HL-60/S4 (cell line): ENCODE results near the gene MS4A14.
"Not testable (repeated sequence)": the region's sequence is repeated elsewhere in the genome, so short reads cannot be mapped to it uniquely, and the experiment has no call there.

Experiments used
- in situ Hi-C: fragments of 300-500 bp; cut with MboI; formaldehyde crosslinking; loops from 2 replicates; pipeline ENCODE4 v1.14.3; 2022; ENCODE audit warnings: low sequenced_read_pairs

Gene MS4A14, protein sequence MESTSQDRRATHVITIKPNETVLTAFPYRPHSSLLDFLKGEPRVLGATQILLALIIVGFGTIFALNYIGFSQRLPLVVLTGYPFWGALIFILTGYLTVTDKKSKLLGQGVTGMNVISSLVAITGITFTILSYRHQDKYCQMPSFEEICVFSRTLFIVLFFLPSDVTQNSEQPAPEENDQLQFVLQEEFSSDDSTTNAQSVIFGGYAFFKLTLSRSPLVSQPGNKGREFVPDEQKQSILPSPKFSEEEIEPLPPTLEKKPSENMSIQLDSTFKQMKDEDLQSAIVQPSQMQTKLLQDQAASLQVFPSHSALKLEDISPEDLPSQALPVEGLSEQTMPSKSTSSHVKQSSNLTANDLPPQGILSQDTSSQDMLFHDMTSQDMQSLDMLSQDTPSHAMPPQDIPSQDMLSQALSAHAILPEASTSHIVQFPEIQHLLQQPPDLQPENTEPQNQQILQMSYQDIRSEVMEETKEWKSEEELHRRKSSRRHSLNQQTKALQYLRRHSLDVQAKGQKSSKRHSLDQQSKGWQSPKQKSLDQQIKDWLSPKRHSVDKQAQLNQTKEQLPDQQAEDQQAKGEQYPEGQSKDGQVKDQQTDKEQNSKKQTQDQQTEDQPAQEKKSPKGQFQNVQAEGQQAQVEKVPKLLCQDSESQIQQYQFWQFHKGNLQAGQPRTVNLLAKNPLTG

DNA sequence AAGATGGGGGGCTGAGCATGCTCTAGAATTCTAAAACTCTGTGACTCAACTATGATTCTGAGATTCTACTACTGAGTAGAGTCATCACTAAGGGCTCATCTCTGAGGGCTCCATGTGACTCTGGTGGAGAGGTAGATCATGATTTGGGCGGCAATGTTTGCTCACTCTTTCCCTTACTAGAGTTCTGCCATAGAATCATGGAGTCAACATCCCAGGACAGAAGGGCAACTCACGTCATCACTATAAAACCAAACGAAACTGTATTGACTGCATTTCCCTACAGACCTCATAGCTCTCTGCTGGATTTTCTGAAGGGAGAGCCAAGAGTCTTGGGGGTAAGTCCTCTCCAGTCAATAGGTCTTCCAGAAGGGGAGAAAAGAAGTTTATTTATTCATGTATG is at the start of gene MS4A14:
Gene MS4A14, plus strand, starts transcription at position 78 of the 400 bp plus-strand sequence. Its CDS starts 120 bp downstream, at position 198.
- in situ Hi-C loops = no loop called here

DNA sequence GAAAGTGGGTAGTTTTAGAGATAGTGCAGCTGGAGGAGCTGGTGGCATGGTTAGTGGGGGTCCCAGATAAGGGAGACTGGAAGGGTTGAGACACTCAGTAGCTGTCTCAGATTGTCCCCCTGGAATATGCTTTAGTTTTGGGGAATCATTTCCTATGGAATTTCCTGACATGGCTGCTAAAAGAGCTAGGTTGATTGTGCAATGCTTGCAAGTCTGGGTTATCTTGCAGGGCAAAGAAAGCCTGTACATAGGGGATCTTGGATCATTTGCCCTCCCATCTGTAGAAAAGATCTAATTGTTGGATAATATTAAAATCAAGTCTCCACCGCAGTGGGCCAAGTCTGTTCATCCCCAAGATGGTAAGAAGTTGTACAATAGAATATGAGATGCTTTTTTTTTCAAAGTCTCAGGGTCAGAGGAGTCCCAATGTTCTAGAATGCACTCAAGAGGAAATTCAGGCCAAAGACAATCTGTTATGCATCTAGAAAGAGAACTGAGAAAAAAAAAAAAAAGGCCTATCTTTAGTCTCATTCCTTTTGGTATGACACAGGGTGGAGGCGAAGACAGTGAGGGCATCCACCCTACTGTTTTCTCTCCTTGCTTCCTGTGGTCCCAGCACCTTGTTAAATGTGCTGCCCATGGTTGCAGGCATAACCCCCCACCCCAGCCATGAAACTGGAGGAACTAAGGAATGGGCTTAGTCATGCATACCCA is 49.0 kb upstream of the MS4A14 start:
- in situ Hi-C loops = loop anchor here (10.0 kb wide), 1 partner anchor 268 kb away; no protein-coding TSS in a partner anchor

DNA sequence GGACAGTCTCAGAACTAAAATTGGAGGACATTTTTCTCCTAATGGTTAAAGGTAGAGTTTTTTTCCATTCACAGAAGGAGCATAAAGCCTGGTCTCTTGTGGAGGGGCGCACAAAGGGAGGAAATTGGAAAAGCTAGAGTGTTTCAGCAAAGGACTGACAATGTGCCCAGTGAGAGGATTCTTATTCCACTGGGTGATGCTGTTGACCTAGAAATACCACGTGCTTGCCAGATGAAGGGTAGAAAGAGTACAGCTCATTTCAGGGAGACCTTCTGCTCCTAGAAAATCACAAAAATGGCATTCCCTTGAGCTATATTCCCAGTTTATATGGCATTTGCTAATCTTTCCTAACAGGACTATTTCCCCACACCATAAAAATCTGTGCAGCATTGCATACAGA is 48.1 kb upstream of the MS4A14 start:
- in situ Hi-C loops = loop anchor here (10.0 kb wide), 1 partner anchor 267 kb away; no protein-coding TSS in a partner anchor

DNA sequence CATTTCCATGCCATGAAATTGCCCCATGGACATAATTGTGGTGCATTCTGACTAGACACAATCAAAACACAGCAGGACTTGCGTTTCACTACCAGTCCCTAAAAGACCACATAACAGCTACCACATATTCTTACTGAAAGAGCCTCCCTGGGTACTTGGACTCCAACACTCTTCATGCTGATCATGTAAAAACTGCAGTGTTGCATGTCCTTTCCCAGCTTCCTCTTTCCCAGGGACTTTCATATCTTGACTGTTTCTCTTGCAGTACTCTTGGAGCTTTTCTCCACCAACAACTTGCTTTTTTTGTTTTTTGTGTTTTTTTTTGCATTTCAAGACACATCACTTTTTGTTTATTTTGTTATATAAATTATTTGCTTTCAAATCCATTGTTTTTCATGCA is 46.3 kb upstream of the MS4A14 start:
- in situ Hi-C loops = loop anchor here (10.0 kb wide), 1 partner anchor 265 kb away; no protein-coding TSS in a partner anchor

DNA sequence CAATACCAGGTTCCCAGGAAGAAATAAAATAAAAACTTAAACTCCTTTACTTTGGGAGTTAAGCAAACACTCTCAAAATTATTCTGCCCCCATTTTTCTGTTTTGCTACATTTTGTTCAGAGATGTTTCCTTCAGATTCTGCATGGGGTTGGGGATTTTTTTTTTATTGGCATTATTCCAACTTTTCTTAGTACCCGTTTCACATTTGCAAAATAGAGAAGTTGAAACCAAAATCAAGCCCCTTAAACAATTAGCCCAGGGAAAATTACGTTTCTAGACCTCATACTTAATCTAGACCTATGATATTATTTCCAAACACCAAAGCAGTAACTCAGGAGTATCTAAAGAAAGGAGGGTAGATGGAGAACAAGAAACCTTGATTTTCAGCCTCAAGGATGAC is 38.5 kb upstream of the MS4A14 start:
- in situ Hi-C loops = no loop called here

DNA sequence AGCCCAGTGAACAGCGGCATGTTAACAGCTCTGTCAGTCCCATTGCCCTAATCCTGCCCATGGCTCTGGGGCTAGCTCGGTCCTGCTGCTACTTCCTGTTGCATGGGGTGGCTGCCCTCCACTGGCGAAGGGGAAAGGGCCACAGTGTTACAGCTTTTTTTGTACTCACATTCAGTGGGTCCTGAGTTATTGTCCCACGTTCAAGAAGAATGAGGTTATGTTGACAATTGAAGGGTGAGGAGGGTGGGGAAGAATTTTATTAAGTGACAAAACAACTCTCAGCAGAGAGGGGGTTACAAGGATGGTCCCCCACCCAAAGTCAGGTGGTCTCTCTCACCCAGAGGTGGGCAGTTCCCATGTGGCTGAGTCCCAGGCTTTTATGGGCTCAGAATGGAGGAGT is 35.6 kb upstream of the MS4A14 start:
- in situ Hi-C loops = no loop called here

DNA sequence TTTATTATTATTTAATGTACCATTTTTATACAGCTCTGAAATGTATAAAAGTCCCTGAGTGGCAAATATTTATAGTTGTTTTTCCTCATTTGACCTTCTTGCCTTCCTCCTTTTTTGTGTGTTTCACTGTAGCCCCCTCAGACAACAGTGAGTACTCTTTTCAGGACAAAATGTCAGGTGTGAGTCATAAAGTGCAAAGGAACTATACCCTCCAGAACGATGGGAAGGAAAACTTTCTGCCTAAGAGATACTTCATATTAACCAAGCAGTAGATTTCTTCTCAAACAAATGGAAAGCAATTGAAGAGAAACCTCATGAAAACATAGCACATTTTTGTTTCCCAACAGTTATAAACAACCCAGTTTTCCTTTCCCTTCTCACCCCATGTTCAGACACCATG is 34.0 kb upstream of the MS4A14 start:
- in situ Hi-C loops = no loop called here

DNA sequence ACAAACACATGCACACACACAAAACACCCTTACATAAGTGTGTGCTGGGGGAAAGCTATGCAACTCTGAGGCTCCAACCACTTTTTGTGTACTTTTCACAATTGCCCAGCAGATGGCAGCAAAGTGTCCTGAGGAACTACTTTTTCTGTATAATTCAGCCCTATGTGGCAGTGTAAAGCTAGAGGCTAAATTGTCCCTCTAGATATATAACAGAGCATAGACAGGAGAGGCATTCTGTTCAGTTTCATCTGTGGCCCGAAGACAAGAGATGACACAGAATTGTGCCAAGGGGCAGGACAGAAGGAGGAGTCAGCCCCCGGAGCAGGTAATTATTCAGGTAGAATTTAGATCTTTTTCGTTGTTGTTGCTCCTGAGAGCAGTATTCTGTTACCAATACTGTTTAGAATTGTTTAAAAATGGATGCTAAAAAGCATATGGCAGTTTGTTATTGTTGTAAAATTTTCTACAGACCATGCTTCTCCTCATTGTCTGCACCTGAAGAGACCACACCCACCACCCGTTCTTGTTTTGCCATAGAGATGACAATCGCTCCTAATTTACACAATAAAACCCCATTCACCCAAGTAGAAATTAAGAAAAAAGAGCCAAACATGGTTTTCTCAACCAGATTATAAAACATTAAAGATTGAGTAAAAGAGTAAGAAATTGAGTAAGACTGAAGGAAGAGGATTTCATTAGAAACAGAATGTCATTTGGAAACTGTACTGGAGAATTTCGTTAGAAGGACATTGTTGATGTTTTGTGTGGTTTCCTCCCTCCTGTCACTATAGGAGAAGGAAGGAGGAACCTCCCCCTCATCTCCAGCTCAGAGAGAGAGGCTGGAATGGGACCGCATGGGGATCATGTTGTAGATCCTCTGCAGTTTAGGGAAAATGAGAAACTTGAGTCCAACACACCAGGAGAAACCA is 32.5 kb upstream of the MS4A14 start:
- in situ Hi-C loops = no loop called here

DNA sequence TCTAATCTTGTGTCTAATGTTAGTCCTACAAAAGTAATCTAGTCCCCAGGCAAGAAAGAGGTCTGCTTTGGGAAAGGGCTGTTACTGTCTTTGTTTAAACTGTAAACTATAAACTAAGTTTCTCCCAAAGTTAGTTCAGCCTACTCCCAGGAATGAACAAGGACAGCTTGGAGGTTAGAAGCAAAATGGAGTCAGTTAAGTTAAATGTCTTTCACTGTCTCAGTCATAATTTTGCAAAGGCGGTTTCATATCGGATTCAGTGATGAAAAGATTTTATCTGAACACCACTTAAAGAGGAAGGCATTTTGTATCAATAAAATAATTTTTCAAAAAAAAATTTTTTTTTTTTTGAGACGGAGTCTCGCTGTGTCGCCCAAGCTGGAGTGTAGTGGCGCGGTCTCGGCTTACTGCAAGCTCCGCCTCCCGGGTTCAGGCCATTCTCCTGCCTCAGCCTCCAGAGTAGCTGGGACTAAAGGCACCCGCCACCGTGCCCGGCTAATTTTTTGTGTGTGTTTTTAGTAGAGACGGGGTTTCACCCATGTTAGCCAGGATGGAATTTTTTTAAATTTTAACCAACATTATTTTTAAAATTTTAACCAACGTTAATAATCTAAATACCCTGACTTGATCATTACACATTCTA is 29.9 kb upstream of the MS4A14 start:
- in situ Hi-C loops = not testable (repeated sequence)

DNA sequence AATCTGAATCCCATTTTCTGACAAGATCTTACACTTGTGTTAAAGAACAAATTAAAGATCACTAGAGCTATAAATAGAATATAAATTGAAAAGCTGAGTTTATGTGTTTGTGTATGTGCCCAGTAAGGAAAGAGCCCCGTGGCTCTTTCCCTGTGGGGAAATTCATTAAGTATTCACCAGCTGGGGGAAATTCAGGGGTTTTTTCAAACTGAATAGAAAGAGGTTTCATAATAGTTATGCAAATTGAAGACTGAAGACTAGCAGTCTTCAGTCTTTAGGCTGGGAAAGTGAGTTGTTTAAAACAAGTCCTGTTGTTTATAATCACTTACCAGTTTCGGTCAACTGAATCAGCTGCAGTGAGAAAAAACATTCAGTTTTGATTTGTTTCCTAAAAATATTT is 29.2 kb upstream of the MS4A14 start:
- in situ Hi-C loops = no loop called here

DNA sequence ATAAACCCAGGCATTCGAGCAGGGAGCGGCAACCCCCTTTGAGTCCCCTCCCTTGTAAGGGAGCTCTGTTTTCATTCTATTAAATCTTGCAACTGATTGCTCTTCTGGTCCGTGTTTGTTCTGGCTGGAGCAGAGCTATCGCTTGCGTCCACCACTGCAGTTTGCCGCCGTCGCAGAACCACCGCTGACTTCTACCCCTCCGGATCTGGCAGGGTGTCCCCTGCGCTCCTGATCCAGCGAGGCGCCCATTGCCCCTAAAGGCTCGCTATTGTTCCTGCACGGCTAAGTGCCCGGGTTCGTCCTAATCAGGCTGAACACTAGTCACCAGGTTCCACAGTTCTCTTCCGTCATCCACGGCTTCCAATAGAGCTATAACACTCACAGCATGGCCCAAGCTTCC is 28.4 kb upstream of the MS4A14 start:
- in situ Hi-C loops = no loop called here

DNA sequence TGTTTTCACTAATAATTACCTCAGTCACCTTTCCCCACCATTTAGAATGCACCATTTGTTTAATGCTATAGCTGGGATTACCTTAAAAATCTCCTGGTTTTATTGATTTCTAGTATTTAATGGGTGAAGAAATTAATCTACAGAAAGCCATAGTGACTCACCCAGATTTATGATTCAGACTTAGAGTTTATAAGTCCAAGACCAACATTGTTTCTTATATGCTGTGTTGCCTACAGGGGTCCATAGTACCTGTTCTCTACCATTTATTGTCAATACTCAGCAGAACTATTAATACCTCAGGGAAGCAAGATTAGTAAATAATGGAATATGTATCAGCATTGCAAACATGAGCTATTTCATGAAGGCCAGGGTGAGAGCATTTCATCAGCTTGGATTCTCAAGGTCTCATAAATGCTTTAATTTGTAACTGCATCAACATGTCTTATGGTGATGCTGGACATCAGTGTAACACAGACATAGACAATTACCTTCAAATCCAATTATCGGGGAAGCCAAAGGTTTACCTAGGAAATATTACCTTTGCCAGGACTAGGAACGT is 25.9 kb upstream of the MS4A14 start:
- in situ Hi-C loops = no loop called here

DNA sequence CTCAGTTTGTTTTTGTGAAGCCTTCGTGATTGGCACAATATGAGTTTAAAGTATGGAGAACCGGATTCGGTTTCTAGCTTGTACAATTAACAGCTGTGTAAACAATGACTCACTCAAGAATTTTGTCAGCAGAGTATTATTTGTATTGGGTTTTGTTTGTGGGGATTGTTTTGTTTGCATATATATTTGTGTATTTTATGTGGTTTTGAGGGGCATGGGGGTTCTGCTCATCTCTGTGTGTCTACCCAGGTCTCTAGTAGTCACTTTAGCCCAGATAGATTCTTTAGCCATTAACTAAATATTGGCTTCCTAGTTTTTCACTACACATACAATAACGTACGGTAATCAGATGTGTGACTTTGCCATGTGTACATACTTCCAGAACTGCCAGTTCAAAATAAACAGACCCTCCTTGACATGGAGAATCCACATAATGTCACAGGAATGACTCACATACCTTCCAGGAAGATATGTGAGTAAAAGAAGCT is 25.4 kb upstream of the MS4A14 start:
- in situ Hi-C loops = no loop called here

DNA sequence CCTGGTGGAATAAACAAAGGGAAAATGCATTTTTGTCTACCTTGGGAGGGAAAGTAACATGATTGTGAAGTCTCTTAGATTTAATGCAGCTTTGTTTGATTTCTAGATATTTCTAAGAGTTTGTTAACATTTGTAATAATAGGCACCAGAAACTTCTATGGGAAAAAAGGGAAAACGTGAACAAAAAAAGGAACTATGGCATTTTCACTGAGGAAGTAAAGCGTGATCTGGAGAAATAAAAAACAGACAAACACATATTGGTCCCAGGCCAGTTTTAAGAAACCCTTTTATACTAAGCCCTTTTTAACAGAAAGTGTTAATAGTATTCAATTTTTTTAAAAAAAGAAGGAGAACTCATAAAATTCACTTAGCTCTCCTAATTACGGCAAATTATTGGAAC is 24.9 kb upstream of the MS4A14 start:
- in situ Hi-C loops = no loop called here

DNA sequence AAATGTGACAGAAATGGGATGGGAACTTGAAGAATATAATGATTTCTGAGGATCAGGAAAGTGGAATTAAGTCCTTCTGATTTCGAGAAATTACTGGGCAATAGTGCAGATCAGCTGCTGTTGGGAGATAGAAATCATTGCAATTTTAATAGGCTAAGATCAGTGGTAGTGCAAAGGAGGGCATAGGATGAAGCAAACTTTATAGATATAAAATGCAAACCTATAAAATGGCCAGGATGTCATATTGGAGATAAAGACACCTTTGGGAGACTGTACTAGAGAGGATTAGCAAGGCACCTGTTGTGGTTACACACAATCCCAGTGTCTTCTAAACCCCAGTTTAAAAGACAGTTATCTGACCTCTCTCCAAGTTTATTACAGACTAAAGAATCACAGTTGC is 24.4 kb upstream of the MS4A14 start:
- in situ Hi-C loops = no loop called here

DNA sequence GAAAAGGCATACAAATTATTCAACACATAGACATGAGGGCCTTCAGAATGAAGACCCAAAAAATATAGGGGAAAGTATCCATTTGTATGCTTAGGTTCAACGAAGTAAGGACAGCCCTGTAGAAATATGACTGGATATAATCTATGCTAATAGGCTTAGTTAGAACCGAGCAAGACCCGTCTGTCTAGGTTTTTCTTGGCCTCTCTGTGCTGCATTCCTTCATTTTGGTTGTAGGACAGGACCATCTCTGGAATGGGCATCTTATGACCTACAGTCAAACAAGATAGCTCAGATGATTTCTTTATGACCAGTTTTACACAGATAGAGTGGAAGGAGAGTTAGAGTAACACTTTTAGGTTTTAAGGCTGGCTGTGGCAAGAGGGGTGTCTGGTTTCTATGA is 23.5 kb upstream of the MS4A14 start:
- in situ Hi-C loops = no loop called here

DNA sequence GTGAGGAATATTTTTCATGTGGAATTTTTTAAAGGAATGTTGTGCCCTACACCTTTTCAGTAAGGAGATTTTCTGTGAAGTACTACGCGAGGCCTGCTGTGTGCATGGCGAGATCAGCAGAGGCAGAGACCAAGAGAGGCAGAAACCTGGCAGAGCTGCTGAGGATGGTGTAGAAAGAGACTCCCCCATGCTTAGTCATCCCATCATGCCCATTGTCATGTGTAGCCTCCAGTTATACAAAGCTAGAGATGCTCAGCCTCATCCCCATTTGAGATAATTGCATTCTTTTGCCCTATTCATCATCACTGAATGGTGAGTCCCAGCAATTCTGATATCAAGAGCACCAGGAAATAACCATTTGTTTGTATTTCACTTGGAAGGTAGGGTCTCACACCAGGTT is 20.9 kb upstream of the MS4A14 start:
- in situ Hi-C loops = no loop called here

DNA sequence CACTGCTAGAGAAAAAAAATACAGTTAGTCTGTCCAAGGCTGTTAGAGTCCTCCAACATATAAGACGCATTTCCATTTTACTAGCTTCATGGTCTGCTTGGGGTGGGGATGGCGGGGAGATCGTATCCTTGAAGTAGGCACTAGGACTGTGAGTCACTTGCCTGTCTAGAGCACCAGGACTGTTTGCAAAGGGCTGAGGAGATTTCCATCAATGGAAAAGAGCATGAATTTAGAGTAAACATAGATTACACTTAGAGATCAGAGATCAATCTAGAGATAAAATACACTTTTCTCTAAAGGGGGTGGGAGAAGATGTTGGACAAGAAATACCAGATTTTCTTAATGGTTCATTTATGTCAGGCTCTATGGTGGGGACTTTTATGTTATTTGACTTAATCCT is 19.7 kb upstream of the MS4A14 start:
- in situ Hi-C loops = no loop called here

DNA sequence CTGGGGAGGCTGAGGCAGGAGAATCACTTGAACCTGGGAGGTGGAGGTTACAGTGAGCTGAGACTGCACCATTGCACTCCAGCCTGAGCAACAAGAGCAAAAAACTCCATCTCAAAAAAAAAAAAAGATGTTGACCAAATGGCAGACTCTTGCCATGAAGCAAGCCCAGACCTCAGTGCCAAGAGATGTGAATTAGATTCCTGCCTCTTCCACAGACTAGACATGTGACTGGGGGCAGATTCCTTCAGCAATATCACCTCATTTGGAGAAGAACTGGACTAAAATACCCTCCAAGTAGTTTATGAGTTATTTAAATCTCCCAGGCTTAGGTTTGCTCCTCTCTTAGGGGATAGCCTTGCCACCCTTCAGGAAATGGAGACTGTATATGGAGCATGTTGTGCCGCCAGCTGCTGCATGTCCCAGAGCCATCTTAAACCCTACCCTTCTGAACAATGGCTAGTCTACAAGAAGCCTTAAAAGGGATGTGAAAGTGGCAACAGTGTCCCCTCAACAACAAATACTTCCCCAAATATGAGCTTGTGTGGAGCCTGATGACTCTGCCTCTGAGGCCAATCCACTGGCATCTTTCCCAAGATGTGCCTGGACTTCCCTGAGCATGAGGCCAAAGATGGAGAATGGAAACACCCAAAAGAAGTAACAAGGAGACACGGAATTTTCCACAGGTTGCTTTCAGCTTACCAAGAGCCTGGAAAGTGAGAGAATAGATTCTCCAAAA is 18.7 kb upstream of the MS4A14 start:
- in situ Hi-C loops = no loop called here
